Glomerular visceral epithelial cell (primary cell): ENCODE data around the gene BLVRA.
A peak's percentile ranks its signal among the peaks of the same experiment; 100 is the strongest.
"Not testable (repeated sequence)": the region's sequence is repeated elsewhere in the genome, so short reads cannot be mapped to it uniquely, and the experiment has no call there.

Experiments used
- DNase-seq: peaks from one replicate; pipeline ENCODE4 v3.0.0-alpha.2; 2016; ENCODE audit errors: extremely low spot score

Gene BLVRA

DNA sequence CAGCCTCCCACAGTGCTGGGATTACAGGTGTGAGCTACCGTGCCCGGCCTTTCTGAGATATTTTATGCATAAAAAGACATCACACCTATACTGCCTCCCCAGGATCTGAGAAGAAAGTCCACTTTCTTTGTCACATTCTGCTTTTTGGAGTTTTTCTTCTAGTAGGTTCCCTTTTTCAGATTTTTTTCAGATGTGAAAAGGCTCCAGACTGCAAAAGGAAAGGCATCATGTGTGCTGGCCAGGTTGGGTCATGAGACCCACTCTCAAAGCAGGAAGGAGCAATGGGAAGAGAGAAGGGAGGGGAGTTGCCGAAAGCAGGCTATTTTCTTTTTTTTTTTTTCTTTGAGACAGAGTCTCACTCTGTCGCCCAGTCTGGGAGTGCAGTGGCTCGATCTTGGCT is 10.8 kb downstream of the BLVRA start:
- DNase-seq = no peak

- no peak for DNase-seq
These were observed 11.4 kb downstream of the BLVRA start for GRCh38 chr7:43769791-43770465.

DNA sequence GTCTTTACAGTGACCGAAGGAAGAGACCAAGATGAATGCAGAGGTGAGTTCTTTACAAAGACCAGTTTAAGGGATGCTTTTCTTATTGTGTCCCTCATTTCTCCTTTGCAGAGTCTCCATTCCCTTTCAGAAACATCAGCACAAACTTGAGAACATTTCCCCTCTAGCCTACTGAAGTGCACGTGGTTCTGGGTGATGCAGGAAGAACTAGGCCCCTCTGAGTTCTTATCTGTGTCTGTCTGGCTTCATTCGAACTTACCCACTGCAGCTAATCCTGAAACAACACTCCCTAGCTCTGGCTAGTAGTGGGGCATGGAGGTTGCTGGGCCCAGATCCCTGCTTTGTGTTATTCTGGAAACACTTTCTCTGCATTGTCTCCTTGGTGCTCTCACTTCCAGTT is 12.6 kb downstream of the BLVRA start:
- no peak for DNase-seq

DNA sequence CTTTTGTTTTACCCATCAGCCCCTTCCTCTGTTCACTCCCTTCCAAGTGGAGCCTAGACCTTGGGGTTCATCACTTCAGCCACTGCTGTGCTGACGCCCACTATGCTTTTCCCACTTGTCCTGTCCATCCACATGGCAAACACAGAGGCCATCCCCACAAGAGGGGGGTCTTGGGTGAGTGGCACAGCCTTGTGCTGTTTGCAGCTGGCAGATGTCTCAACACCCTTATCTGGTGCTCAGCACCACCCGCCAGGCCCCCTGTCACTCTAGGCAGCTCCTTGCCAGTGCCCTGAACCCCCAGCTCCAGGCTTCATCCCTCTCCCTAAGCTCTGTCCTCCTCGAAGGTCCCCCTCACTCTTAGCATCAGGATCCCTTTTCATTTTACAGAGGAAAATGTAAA is 13.1 kb downstream of the BLVRA start:
- no peak for DNase-seq

DNA sequence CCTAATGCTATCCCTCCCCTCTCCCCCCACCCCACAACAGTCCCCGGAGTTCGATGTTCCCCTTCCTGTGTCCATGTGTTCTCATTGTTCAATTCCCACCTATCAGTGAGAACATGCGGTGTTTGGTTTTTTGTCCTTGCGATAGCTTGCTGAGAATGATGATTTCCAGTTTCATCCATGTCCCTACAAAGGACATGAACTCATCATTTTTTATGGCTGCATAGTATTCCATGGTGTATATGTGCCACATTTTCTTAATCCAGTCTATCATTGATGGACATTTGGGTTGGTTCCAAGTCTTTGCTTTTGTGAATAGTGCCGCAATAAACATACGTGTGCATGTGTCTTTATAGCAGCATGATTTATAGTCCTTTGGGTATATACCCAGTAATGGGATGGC is 14.8 kb downstream of the BLVRA start:
- DNase-seq = not testable (repeated sequence)

DNA sequence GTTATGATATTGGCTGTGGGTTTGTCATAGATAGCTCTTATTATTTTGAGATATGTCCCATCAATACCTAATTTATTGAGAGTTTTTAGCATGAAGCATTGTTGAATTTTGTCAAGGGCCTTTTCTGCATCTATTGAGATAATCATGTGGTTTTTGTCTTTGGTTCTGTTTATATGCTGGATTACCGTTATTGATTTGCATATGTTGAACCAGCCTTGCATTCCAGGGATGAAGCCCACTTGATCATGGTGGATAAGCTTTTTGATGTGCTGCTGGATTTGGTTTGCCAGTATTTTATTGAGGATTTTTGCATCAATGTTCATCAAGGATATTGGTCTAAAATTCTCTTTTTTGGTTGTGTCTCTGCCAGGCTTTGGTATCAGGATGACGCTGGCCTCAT is 16.8 kb downstream of the BLVRA start:
- DNase-seq = not testable (repeated sequence)

- DNase-seq = not testable (repeated sequence)
These were observed 20.0 kb downstream of the BLVRA start for GRCh38 chr7:43778293-43779044.

DNA sequence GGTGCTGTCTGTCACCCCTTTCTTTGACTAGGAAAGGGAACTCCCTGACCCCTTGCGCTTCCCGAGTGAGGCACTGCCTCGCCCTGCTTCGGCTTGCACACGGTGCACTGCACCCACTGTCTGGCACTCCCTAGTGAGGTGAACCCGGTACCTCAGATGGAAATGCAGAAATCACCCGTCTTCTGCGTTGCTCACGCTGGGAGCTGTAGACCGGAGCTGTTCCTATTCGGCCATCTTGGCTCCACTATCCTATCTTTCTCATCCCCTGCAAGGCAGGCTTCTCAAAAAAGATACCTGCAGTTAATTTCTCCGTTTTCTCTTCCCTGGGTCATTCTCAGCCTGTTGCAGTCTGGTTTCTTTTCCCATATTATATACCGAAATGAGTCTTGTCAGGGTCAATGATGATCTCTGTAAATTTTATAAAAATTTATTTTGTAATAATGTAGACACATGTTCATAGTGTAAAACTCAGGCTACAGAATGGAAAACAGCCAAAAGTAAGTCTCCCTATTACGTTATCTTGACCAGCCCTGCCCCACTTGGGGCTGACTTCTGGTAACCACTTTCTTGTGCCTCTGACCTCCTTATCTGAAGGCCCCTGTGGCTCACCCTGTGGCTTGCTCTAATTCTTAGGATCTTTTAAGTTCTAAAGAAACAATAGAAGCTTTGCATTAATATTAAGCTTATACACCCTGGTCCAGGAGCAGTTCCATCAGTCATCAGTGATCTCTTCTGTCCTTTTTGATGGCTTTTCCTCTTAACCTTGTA is 20.7 kb downstream of the BLVRA start:
- DNase-seq = no peak

- DNase-seq = no peak
These were observed 23.5 kb downstream of the BLVRA start for GRCh38 chr7:43781726-43782607.

- DNase-seq = no peak
These were observed 24.5 kb downstream of the BLVRA start for GRCh38 chr7:43782768-43783555.

DNA sequence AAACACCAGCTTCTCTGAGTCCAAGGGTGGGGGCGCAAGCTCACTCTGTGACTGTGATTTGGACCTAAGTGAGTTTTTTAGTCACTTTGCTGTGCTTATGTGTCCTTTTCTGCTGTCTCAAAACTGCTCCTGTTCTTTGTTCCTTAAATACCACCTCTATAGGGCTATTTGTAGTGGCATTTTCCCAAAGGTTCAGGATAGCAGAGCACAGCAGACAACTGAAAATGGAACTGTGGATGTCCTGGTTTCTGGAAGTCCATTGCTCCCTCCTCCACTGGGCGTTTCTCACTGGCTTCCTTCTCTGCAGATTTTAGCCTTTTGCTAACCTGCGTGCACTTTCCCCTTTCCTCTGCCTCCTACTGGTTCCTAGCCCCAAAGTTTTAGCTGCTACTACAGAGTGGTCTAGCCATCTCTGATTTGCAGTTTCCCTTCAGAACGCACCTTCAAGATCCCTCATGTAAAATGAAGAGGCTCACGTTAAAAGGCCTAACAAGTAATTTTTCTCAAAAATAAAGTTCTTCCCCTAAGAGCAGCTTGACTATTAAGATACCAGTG is 25.6 kb downstream of the BLVRA start:
- no peak for DNase-seq

- DNase-seq = peak; percentile 48
These were observed 26.2 kb downstream of the BLVRA start for GRCh38 chr7:43784585-43785087.

DNA sequence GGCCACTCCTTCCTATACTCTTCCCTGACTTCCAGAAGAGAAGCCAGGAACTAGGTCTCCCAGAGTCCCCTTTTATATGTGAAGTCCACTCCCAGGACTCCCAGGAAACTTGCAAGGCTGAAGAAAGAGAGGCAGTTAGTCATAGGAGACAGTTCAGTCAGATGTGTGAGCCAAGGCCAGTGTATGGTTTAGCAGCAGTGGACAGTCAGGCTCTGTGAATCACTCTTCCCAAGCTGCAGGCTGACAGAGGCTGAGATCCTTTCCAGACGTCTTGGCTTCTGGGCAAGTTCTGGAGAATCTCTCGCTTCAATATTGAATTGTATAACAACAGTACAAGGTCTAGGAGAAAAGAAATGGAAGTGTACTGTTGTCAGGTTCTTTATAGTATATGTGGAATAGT is 26.9 kb downstream of the BLVRA start:
- DNase-seq = peak; percentile 76

GRCh38 chr7:43787771-43788170 is 29.3 kb downstream of the BLVRA start:
- DNase-seq = no peak

GRCh38 chr7:43790006-43790405 is 31.5 kb downstream of the BLVRA start:
- no peak for DNase-seq

- DNase-seq = no peak
These were observed 32.4 kb downstream of the BLVRA start for GRCh38 chr7:43790834-43791233.

- no peak for DNase-seq
These were observed 33.2 kb downstream of the BLVRA start for GRCh38 chr7:43791665-43792064.

- no peak for DNase-seq
These were observed 34.1 kb downstream of the BLVRA start for GRCh38 chr7:43792471-43793150.

- no peak for DNase-seq
These were observed 41.1 kb downstream of the BLVRA start for GRCh38 chr7:43799605-43800004.

DNA sequence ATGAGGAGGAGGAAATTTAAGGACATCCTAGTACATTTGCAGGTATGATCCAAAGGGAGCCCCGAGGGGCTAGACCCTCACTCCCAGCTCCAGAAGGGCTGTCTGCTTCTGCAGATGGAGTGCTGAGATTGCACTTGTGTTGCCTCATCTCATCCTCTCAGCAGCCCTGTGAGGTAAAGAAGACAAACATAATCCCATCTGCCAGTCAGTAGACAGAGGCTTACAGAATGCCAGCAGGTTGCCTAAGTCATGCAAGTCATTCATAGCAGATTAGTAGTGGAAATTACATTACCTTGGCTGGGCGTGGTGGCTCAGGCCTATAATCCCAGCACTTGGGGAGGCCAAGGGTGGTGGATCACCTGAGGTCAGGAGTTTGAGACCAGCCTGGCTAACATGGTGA is 45.4 kb downstream of the BLVRA start:
- no peak for DNase-seq
